ENCODE data around the gene PNMA6E.

PNMA6E gene

DNA sequence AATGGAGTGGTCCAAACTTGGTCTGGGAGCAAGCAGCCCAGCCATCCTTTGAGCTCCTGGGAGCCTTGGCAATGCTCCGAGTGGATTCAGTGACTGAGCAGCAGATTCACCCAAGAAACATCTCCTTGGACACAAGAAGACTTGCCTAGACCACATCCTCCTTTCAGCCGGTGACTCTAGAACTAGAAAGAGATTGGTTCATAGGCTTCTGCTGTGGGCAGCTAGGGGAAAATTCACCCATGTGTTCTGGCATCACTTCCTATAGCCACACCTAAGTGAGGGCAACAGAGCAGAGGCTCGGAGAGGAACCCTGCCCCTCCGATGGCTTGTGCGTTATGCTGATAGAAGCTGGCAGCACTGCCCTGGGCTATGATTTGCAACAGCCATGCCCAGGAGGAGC is 51.2 kb downstream of the PNMA6E start:
- TF ChIP-seq TCF4 (CRISPR knock-in tag; IDR thresholded peaks at IDR 0.05; ENCODE audit: borderline replicate concordance) = no peak
- TF ChIP-seq, protein P1, sequence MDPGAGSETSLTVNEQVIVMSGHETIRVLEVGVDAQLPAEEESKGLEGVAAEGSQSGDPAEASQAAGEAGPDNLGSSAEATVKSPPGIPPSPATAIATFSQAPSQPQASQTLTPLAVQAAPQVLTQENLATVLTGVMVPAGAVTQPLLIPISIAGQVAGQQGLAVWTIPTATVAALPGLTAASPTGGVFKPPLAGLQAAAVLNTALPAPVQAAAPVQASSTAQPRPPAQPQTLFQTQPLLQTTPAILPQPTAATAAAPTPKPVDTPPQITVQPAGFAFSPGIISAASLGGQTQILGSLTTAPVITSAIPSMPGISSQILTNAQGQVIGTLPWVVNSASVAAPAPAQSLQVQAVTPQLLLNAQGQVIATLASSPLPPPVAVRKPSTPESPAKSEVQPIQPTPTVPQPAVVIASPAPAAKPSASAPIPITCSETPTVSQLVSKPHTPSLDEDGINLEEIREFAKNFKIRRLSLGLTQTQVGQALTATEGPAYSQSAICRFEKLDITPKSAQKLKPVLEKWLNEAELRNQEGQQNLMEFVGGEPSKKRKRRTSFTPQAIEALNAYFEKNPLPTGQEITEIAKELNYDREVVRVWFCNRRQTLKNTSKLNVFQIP (CRISPR knock-in tag; IDR thresholded peaks at IDR 0.05; ENCODE audit: borderline replicate concordance, low read depth) = no peak
- ATAC-seq = no peak

DNA sequence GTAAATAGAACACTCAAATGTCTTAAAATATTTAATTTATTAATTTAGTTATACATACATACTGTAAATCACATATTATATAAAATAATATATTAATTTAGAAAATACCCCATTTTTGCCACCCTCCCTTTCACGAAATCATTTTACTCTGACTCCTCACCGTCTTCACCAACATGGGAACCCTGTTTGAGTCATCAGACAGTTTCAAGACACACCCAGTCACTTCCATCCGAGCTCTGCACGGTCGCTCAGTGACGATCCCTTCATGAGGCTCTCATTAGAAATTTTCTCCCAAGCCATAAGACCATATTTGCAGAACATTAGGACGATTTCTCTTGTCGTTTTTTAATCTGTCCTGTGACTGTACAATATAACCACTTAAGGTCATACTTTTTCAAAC is 52.7 kb downstream of the PNMA6E start:
- no peak for TF ChIP-seq RARB (CRISPR knock-in tag; IDR thresholded peaks at IDR 0.05)
- no peak for TF ChIP-seq ZNF70 (CRISPR knock-in tag; IDR thresholded peaks at IDR 0.05)
- TF ChIP-seq CSDC2 (CRISPR knock-in tag; IDR thresholded peaks at IDR 0.05) = no peak
- TF ChIP-seq TOX (CRISPR knock-in tag; IDR thresholded peaks at IDR 0.05; ENCODE audit: borderline replicate concordance) = no peak
- TF ChIP-seq SNAI2 (CRISPR knock-in tag; IDR thresholded peaks at IDR 0.05) = no peak
- TF ChIP-seq, protein P2, sequence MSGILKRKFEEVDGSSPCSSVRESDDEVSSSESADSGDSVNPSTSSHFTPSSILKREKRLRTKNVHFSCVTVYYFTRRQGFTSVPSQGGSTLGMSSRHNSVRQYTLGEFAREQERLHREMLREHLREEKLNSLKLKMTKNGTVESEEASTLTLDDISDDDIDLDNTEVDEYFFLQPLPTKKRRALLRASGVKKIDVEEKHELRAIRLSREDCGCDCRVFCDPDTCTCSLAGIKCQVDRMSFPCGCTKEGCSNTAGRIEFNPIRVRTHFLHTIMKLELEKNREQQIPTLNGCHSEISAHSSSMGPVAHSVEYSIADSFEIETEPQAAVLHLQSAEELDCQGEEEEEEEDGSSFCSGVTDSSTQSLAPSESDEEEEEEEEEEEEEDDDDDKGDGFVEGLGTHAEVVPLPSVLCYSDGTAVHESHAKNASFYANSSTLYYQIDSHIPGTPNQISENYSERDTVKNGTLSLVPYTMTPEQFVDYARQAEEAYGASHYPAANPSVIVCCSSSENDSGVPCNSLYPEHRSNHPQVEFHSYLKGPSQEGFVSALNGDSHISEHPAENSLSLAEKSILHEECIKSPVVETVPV (CRISPR knock-in tag; IDR thresholded peaks at IDR 0.05) = no peak
- TF ChIP-seq, protein P3, sequence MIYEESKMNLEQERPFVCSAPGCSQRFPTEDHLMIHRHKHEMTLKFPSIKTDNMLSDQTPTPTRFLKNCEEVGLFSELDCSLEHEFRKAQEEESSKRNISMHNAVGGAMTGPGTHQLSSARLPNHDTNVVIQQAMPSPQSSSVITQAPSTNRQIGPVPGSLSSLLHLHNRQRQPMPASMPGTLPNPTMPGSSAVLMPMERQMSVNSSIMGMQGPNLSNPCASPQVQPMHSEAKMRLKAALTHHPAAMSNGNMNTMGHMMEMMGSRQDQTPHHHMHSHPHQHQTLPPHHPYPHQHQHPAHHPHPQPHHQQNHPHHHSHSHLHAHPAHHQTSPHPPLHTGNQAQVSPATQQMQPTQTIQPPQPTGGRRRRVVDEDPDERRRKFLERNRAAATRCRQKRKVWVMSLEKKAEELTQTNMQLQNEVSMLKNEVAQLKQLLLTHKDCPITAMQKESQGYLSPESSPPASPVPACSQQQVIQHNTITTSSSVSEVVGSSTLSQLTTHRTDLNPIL (CRISPR knock-in tag; IDR thresholded peaks at IDR 0.05; ENCODE audit: low read depth) = no peak
- TF ChIP-seq GLIS3 (CRISPR knock-in tag; IDR thresholded peaks at IDR 0.05) = no peak
- no peak for TF ChIP-seq ARNTL (CRISPR knock-in tag; IDR thresholded peaks at IDR 0.05; ENCODE audit: borderline replicate concordance, low read depth)
- TF ChIP-seq, protein P1 (CRISPR knock-in tag; IDR thresholded peaks at IDR 0.05; ENCODE audit: borderline replicate concordance, low read depth) = no peak
- TF ChIP-seq ISL1 (CRISPR knock-in tag; IDR thresholded peaks at IDR 0.05) = no peak
- no peak for TF ChIP-seq ZFP30 (CRISPR knock-in tag; IDR thresholded peaks at IDR 0.05)
- TF ChIP-seq, protein P4, sequence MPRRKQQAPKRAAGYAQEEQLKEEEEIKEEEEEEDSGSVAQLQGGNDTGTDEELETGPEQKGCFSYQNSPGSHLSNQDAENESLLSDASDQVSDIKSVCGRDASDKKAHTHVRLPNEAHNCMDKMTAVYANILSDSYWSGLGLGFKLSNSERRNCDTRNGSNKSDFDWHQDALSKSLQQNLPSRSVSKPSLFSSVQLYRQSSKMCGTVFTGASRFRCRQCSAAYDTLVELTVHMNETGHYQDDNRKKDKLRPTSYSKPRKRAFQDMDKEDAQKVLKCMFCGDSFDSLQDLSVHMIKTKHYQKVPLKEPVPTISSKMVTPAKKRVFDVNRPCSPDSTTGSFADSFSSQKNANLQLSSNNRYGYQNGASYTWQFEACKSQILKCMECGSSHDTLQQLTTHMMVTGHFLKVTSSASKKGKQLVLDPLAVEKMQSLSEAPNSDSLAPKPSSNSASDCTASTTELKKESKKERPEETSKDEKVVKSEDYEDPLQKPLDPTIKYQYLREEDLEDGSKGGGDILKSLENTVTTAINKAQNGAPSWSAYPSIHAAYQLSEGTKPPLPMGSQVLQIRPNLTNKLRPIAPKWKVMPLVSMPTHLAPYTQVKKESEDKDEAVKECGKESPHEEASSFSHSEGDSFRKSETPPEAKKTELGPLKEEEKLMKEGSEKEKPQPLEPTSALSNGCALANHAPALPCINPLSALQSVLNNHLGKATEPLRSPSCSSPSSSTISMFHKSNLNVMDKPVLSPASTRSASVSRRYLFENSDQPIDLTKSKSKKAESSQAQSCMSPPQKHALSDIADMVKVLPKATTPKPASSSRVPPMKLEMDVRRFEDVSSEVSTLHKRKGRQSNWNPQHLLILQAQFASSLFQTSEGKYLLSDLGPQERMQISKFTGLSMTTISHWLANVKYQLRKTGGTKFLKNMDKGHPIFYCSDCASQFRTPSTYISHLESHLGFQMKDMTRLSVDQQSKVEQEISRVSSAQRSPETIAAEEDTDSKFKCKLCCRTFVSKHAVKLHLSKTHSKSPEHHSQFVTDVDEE (CRISPR knock-in tag; IDR thresholded peaks at IDR 0.05) = no peak
- no peak for TF ChIP-seq ZFP3 (CRISPR knock-in tag; IDR thresholded peaks at IDR 0.05)
- TF ChIP-seq ZNF565 (CRISPR knock-in tag; conservative IDR thresholded peaks at IDR 0.05; ENCODE audit: low read depth) = no peak
- TF ChIP-seq TCF4 (CRISPR knock-in tag; IDR thresholded peaks at IDR 0.05; ENCODE audit: borderline replicate concordance) = no peak
- TF ChIP-seq BACH2 (CRISPR knock-in tag; IDR thresholded peaks at IDR 0.05; ENCODE audit: borderline replicate concordance) = no peak
- no peak for TF ChIP-seq ESRRG (CRISPR knock-in tag; IDR thresholded peaks at IDR 0.05)
- no peak for ATAC-seq

DNA sequence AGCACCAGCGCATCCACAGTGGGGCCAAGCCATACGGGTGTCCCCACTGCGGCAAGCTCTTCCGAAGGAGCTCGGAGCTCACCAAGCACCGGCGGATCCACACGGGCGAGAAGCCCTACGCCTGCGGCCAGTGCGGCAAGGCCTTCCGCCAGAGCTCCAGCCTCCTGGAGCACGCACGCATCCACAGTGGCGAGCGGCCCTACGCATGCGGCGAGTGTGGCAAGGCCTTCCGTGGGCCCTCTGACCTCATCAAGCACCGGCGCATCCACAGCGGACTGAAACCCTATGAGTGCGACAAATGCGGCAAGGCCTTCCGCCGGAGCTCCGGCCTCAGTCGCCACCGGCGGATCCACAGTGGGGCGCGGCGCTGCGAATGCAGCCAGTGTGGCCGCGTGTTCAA is 53.6 kb downstream of the PNMA6E start:
- ATAC-seq = no peak
- no peak for TF ChIP-seq ZFP3 (CRISPR knock-in tag; IDR thresholded peaks at IDR 0.05)
- TF ChIP-seq, protein P5, sequence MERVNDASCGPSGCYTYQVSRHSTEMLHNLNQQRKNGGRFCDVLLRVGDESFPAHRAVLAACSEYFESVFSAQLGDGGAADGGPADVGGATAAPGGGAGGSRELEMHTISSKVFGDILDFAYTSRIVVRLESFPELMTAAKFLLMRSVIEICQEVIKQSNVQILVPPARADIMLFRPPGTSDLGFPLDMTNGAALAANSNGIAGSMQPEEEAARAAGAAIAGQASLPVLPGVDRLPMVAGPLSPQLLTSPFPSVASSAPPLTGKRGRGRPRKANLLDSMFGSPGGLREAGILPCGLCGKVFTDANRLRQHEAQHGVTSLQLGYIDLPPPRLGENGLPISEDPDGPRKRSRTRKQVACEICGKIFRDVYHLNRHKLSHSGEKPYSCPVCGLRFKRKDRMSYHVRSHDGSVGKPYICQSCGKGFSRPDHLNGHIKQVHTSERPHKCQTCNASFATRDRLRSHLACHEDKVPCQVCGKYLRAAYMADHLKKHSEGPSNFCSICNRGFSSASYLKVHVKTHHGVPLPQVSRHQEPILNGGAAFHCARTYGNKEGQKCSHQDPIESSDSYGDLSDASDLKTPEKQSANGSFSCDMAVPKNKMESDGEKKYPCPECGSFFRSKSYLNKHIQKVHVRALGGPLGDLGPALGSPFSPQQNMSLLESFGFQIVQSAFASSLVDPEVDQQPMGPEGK (CRISPR knock-in tag; IDR thresholded peaks at IDR 0.05; ENCODE audit: borderline replicate concordance) = no peak
- TF ChIP-seq, protein P4 (CRISPR knock-in tag; IDR thresholded peaks at IDR 0.05) = no peak
- TF ChIP-seq, protein P3 (CRISPR knock-in tag; IDR thresholded peaks at IDR 0.05; ENCODE audit: low read depth) = no peak
- TF ChIP-seq, protein P1 (CRISPR knock-in tag; IDR thresholded peaks at IDR 0.05; ENCODE audit: borderline replicate concordance, low read depth) = no peak
- no peak for TF ChIP-seq ARNTL (CRISPR knock-in tag; IDR thresholded peaks at IDR 0.05; ENCODE audit: borderline replicate concordance, low read depth)
- TF ChIP-seq TCF4 (CRISPR knock-in tag; IDR thresholded peaks at IDR 0.05; ENCODE audit: borderline replicate concordance) = no peak
- no peak for TF ChIP-seq ZNF8 (CRISPR knock-in tag; IDR thresholded peaks at IDR 0.05)
- no peak for TF ChIP-seq RARB (CRISPR knock-in tag; IDR thresholded peaks at IDR 0.05)
